ENCODE data around the gene PRDM5. TPM values are rescaled to one million over a fixed set of nuclear protein-coding genes. Genes with fewer than 3 reads are reported as not detected.

PRDM5 gene
- total and polyA plus RNA-seq, 2 donors (not counting 3 experiments of a cell fraction or from before 2014, with no cell fraction given): 2.2 to 8.1 TPM

DNA sequence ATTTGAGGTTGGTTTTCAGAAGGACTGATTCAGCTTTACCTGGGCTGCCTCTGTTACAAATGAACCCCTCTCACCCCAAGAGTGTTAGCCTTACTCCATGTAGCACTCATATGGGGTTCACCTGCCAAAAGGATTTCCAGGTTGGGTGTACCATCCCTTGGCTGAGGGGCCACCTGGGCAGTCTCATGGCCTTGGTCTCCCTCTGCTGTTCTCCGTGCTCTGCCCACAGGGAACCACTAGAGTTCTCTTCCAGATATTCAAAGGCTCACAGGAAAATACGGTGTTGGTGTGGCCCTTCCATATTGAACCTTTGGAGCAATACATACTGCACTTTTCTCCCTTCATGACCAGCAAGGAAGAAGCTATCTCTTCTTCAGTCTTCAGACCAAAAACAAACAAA, 18.0 kb upstream of the PRDM5 start:
- ChIA-PET CTCF (no interaction called here), POLR2A (no interaction called here)
- no peaks in the 10 kb centered on the region for H3K9me3 ChIP-seq (replicated peaks; ENCODE audit: control insufficient read depth, insufficient read depth, low read length)
- no peak overlapping the region for H3K9ac ChIP-seq (replicated peaks; ENCODE audit: extremely low read depth, insufficient read depth, low read length)
- no peak overlapping the region for H2AFZ ChIP-seq (ENCODE audit: low read depth, low read length)
- intact Hi-C loops (cut with micrococcal nuclease): no loop called here
- no peaks in the 10 kb centered on the region for H3K79me2 ChIP-seq (ENCODE audit: control insufficient read depth, insufficient read depth, low read length)
- no peak overlapping the region for H3K27ac ChIP-seq (ENCODE audit: insufficient read depth, low read depth, low read length)
- DNase-seq (ENCODE audit: low read depth, low spot score) (no peak), FAIRE-seq (no peak)
- no peaks in the 10 kb centered on the region for H3K36me3 ChIP-seq (ENCODE audit: control insufficient read depth in 2 of 2, extremely low read depth in 1 of 2, insufficient read depth in 2 of 2, low read length in 2 of 2)
- H3K9me1 ChIP-seq (replicated peaks; ENCODE audit: control insufficient read depth, extremely low read depth, insufficient read depth, low read length): no peaks in the 10 kb centered on the region
- BruUV-seq (replicated peaks): no TSS peak
- TF ChIP-seq GATA2 (IDR thresholded peaks at IDR 0.05; ENCODE audit: insufficient read depth, insufficient read length, low read depth, low read length) (no peak), POLR2AphosphoS5 (IDR thresholded peaks at IDR 0.05; ENCODE audit: insufficient read depth, low read depth, low read length) (no peak), FOS (IDR thresholded peaks at IDR 0.05; ENCODE audit: borderline replicate concordance, insufficient read depth, low read length) (no peak), JUN (IDR thresholded peaks at IDR 0.05; ENCODE audit: borderline replicate concordance, insufficient read depth, insufficient read length, low read depth) (no peak), MYC (IDR thresholded peaks at IDR 0.05; ENCODE audit: low read depth, low read length) (no peak), EZH2 (IDR thresholded peaks at IDR 0.05; ENCODE audit: borderline replicate concordance, low read depth, low read length, severe bottlenecking) (no peak), POLR2A (IDR thresholded peaks at IDR 0.05; ENCODE audit: low read depth, low read length) (no peak)
- TF ChIP-seq, protein P1, sequence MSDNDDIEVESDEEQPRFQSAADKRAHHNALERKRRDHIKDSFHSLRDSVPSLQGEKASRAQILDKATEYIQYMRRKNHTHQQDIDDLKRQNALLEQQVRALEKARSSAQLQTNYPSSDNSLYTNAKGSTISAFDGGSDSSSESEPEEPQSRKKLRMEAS (IDR thresholded peaks at IDR 0.05; ENCODE audit: insufficient read depth, insufficient read length): no peak
- TF ChIP-seq, protein P2, sequence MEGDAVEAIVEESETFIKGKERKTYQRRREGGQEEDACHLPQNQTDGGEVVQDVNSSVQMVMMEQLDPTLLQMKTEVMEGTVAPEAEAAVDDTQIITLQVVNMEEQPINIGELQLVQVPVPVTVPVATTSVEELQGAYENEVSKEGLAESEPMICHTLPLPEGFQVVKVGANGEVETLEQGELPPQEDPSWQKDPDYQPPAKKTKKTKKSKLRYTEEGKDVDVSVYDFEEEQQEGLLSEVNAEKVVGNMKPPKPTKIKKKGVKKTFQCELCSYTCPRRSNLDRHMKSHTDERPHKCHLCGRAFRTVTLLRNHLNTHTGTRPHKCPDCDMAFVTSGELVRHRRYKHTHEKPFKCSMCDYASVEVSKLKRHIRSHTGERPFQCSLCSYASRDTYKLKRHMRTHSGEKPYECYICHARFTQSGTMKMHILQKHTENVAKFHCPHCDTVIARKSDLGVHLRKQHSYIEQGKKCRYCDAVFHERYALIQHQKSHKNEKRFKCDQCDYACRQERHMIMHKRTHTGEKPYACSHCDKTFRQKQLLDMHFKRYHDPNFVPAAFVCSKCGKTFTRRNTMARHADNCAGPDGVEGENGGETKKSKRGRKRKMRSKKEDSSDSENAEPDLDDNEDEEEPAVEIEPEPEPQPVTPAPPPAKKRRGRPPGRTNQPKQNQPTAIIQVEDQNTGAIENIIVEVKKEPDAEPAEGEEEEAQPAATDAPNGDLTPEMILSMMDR (IDR thresholded peaks at IDR 0.05; ENCODE audit: extremely low read depth in 1 of 2, insufficient read depth in 1 of 2, low read depth in 1 of 2, low read length in 2 of 2): no peak
- H3K27me3 ChIP-seq (ENCODE audit: control insufficient read depth in 2 of 2, insufficient read depth in 2 of 2, low read length in 2 of 2): no peaks in the 10 kb centered on the region
- no peaks in the 10 kb centered on the region for H4K20me1 ChIP-seq (replicated peaks; ENCODE audit: control insufficient read depth, extremely low read depth, insufficient read depth, low read length)
- no peak overlapping the region for H3K4me2 ChIP-seq (ENCODE audit: insufficient read depth, low read length)
- dilution Hi-C loops (cut with MboI; ENCODE audit: extremely low pct_ligation_motif_present, low sequenced_read_pairs): no loop called here
- no peak overlapping the region for H3K4me3 ChIP-seq (replicated peaks in 1 of 3; ENCODE audit: insufficient read depth in 1 of 3, low read depth in 1 of 3, low read length in 3 of 3)
- no peaks in the 10 kb centered on the region for H3K4me1 ChIP-seq (ENCODE audit: control insufficient read depth, extremely low read depth, insufficient read depth, low read length)

Data from endothelial cell of umbilical vein (primary cell).